A549 treated with AZD9567 at 1 μM for 4 hours (cell line): Measurements from ENCODE around the gene KIF13A. TPM values are rescaled to one million over a fixed set of nuclear protein-coding genes. Genes with fewer than 3 reads are reported as not detected.

Experiments used
- total RNA-seq: library from RNA; stranded (reverse); fragments of 200-300 nt; extraction: Qiagen RNA extraction; gene quantifications from 5 replicates; pipeline ENCODE4 v1.2.3, GENCODE V29; 2022; ENCODE audit not compliant: insufficient read depth

Gene KIF13A
- 16.0 to 24.1 TPM (median 16.7 TPM) in 5 replicates for total RNA-seq

DNA sequence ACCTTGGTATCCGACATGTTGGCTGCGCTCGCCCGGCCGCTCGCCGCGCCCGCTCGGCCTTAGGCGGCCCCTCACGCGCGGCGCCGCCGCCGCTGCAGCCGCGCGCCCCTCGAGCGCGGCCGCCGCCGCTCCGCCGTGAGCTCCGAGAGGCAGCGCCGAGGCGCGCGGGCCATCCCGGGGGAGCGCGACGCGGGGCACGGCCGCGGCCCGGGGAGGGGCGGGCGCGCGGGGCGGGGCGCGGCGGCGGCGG is at the start of gene KIF13A:
TSS of gene KIF13A (minus strand) at position 189 of the 250 bp plus-strand sequence. CDS start at position 17, 172 bp downstream.

Other genes starting within 250 kb of the KIF13A start
- gene NHLRC1, start 135.0 kb upstream of the KIF13A start, total RNA-seq: 1.1 to 1.7 TPM (median 1.3 TPM) in 5 replicates
- 5.0 to 6.1 TPM (median 5.8 TPM) in 5 replicates for gene TPMT, start 167.4 kb upstream of the KIF13A start, total RNA-seq
- 6.2 to 9.5 TPM (median 7.8 TPM) in 5 replicates for gene KDM1B, start 167.8 kb upstream of the KIF13A start, total RNA-seq